NCI-H82 (cell line): ENCODE results near the gene MTCL3.
A peak's percentile ranks its signal among the peaks of the same experiment; 100 is the strongest.

Experiments used
- DNase-seq: peaks from one replicate; lab custom pipeline; 2025; lab: John Stamatoyannopoulos, UW

MTCL3 gene

GRCh38 chr6:127515234-127515793 lies 3.8 kb downstream of the MTCL3 start:
- DNase-seq: peak; percentile 85

- DNase-seq: peak; percentile 53
Observed at GRCh38 chr6:127514773-127515227, 4.3 kb downstream of the MTCL3 start.

GRCh38 chr6:127514179-127514772 lies 4.9 kb downstream of the MTCL3 start:
- no peak for DNase-seq

- DNase-seq: no peak
Observed at GRCh38 chr6:127513425-127513824, 5.7 kb downstream of the MTCL3 start.

- DNase-seq: peak; percentile 99
Observed at GRCh38 chr6:127510876-127511275, 8.3 kb downstream of the MTCL3 start.

- DNase-seq: no peak
Observed at GRCh38 chr6:127506894-127507293, 12.2 kb downstream of the MTCL3 start.

GRCh38 chr6:127503022-127503421 lies 16.1 kb downstream of the MTCL3 start:
- no peak for DNase-seq

GRCh38 chr6:127497410-127497809 lies 21.7 kb downstream of the MTCL3 start:
- no peak for DNase-seq

GRCh38 chr6:127496471-127496870 lies 22.7 kb downstream of the MTCL3 start:
- no peak for DNase-seq

GRCh38 chr6:127494240-127494767 lies 24.8 kb downstream of the MTCL3 start:
- no peak for DNase-seq

- DNase-seq: no peak
Observed at GRCh38 chr6:127489248-127489647, 29.9 kb downstream of the MTCL3 start.

GRCh38 chr6:127486934-127487333 lies 32.2 kb downstream of the MTCL3 start:
- no peak for DNase-seq

GRCh38 chr6:127484212-127484863 lies 34.8 kb downstream of the MTCL3 start:
- DNase-seq: no peak

GRCh38 chr6:127483399-127484055 lies 35.6 kb downstream of the MTCL3 start:
- no peak for DNase-seq

- DNase-seq: no peak
Observed at GRCh38 chr6:127482325-127482724, 36.8 kb downstream of the MTCL3 start.

- DNase-seq: no peak
Observed at GRCh38 chr6:127481628-127482027, 37.5 kb downstream of the MTCL3 start.

- DNase-seq: no peak
Observed at GRCh38 chr6:127481111-127481510, 38.0 kb downstream of the MTCL3 start.

GRCh38 chr6:127477658-127478057 lies 41.5 kb downstream of the MTCL3 start:
- no peak for DNase-seq

- no peak for DNase-seq
Observed at GRCh38 chr6:127475823-127476176, 43.3 kb downstream of the MTCL3 start.

GRCh38 chr6:127475135-127475822 lies 43.9 kb downstream of the MTCL3 start:
- DNase-seq: no peak

GRCh38 chr6:127471379-127472255 lies 47.5 kb downstream of the MTCL3 start:
- DNase-seq: no peak
